Esophagus squamous epithelium (tissue), 5 donors: ENCODE measurements around the gene FGR. TPM values are rescaled to one million over a fixed set of nuclear protein-coding genes. Genes with fewer than 3 reads are reported as not detected.

Experiments
- DNase-seq: peaks from one replicate; lab custom pipeline; 2025; lab: John Stamatoyannopoulos, UW
- H3K27ac ChIP-seq, 4 donors: fragments of 200-600 bp; sonication (generic); one replicate each; pipeline ENCODE4 v1.5.1; 2016 to 2019; ENCODE audit warnings: mild to moderate bottlenecking in 1 of 4
- H3K27me3 ChIP-seq, 4 donors: fragments of 200-600 bp; sonication (generic); 1 replicate in 3 of 4; 2 replicates in 1 of 4; pipeline versions ENCODE4 v1.5.1 to v1.6.0; 2017 to 2021; ENCODE audit warnings: antibody characterized with exemption in 1 of 4
- H3K36me3 ChIP-seq, 3 donors: fragments of 200-600 bp; sonication (generic); one replicate each; pipeline ENCODE4 v1.5.1; 2016 to 2019
- H3K4me1 ChIP-seq, 3 donors: fragments of 200-600 bp; sonication (generic); one replicate each; pipeline ENCODE4 v1.5.1; 2017 to 2019
- H3K4me3 ChIP-seq, 4 donors: fragments of 200-600 bp; sonication (generic); 1 replicate in 3 of 4; 2 replicates in 1 of 4; pipeline ENCODE4 v1.5.1; 2016 to 2019; ENCODE audit warnings: mild to moderate bottlenecking in 2 of 4, moderate library complexity in 1 of 4
- H3K9me3 ChIP-seq, 3 donors: fragments of 200-600 bp; sonication (generic); one replicate each; pipeline ENCODE4 v1.5.1; 2016 to 2019
- CTCF ChIP-seq, 6 experiments: fragments of 450-650 bp in 4 of 6; fragments of 200-600 bp in 2 of 6; sonication (generic) in 2 of 6; IDR thresholded peaks; one replicate each; pipeline ENCODE4 v1.5.1; 2016 to 2019; ENCODE audit warnings: antibody characterized with exemption in 6 of 6, mild to moderate bottlenecking in 4 of 6, moderate library complexity in 4 of 6
- POLR2A ChIP-seq, 4 donors: fragments of 450-650 bp; IDR thresholded peaks; one replicate each; pipeline ENCODE4 v1.6.1; 2017; ENCODE audit warnings: antibody characterized with exemption in 4 of 4, mild to moderate bottlenecking in 4 of 4, moderate library complexity in 3 of 4
- WGBS, 2 donors: methylation state at CpG; one replicate each; pipeline ENCODE4 v1.1.5; 2018; 5-methylcytosine and 5-hydroxymethylcytosine counted together
- intact Hi-C: fragments of 100-400 bp; cut with DNase I; formaldehyde crosslinking; loops from one replicate; pipeline ENCODE4 v1.15.0; 2022
- total RNA-seq, 4 donors: library from RNA; depleted of rRNA; stranded (reverse); fragments of >200 nt; gene quantifications; one replicate each; pipeline ENCODE4 v1.1.0, GENCODE V29; 2016
- donor health status: DM: yes; HTN: yes; CAD: no.

Gene FGR
- total RNA-seq, 4 donors from 2014 or later: 1.2 to 12.4 (median 7.5) TPM

DNA sequence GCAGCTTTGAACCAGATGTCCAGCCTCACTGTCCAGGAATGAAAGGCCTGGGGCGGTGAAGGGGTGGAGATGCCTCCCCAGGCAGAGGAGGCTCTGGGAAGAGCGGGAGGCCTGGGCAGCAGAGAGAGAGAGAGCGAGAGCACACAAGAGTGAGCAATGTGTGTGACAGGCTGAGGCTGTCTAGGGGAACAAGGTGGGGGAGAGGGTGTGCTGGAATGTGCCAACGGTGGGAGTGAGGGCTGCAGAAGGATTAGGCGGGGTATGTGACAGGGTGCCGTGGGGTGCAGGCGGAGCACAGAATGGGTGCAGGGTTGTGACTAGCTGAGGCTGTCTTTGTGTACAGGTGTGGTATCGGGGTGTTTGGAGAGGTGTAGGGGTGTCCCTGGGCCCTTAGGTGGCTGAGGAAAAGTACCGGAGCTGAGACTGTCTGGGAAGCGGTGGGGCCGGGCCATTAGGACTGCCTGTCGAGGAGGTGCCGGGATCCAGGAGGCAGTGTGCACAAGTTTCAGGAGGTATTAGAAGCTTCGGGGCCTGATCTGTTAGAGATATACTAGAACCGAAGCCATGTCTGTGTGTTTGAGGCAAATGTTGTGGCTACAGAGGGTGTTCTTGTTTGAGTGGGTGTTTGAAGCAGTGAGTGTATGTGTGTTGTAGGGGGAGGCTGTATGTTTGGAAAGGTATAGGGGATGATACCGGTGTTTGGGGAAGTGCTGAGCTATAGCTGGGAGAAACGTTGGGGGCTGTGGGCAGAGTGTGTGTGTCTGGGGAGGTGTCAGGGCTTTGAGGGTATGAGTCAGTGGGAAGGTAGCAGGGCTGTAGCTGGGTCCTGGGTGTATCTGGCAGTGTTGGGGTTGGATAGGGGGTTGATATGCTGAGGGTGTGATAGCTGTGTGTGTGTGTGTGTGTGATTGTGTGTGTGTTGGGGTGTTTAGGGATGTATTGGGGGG, 40.1 kb downstream of the FGR start:
- no peaks in the 10 kb centered on the region for H3K27me3 ChIP-seq
- intact Hi-C loops: no loop called here
- 66 to 68% methylated on average over 16 to 17 of the region's 17 CpGs for WGBS, 2 donors
- TF ChIP-seq POLR2A (IDR thresholded peaks at IDR 0.05): no peak
- DNase-seq: no peak
- H3K27ac ChIP-seq: peak overlapping the region; percentile 26 to 99 (median 87)
- H3K4me1 ChIP-seq: peaks cover 80 to 100% (median 96%) of the 10 kb centered on the region in 3 donors
- H3K9me3 ChIP-seq: no peaks in the 10 kb centered on the region
- H3K36me3 ChIP-seq: peaks cover 0 to 60% (median 0%) of the 10 kb centered on the region in 3 donors
- peak overlapping the region in 1 of 4 donors; percentile 22 for H3K4me3 ChIP-seq

DNA sequence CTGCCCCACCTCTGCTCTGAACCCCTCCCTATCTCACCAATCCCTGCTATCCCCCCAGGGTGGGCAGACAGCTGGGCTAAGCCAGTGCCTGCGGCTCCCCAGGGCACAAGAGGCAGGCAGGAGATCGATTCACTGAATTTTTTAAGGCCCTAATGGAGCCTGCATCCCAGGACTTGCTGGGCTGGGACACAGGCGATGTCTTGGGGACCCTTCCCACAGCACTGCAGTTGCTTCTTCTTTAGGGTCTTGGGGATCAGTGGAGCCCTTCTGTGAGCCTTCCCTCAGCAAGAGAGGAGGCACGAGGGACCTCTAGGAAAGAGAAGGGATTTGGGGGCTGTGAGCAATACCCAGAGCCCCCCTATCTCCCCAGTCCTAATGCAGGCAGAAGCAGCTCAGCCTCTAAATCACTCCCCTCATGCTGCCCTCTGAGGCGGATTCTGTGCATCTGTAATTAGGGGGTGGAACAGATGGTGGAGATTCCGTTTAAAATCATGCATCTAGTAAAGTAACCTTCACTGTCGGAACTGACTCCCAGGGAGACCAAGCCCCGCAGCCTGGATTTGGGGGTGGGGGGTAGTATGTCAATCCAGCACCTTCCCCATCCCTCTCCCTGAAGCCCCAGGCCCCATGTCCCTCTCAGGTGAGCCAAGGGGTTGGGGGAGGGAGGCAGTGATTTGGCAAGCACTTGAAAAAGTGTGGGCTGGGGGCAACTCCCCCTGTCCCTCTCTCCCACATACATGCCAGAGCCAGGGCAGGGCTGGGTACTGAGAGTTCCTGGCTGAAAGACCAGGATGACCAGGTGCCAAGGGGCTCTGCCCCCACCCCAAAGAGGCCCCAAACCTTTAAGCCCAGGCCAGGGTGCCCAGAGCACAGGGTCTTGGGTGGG, 41.1 kb downstream of the FGR start:
- Histone ChIP-seq H3K27me3 (no peaks in the 10 kb centered on the region), H3K36me3 (peaks cover 0 to 69% (median 0%) of the 10 kb centered on the region in 3 donors), H3K4me1 (peaks cover 78 to 100% (median 96%) of the 10 kb centered on the region in 3 donors), H3K4me3 (no peak overlapping the region), H3K9me3 (no peaks in the 10 kb centered on the region), H3K27ac (peak overlapping the region; percentile 26 to 99 (median 92))
- TF ChIP-seq CTCF (IDR thresholded peaks at IDR 0.05): no peak
- no peak for DNase-seq
- intact Hi-C loops: no loop called here
- 53 to 58% methylated on average over 5 of the region's 8 CpGs for WGBS, 2 donors

DNA sequence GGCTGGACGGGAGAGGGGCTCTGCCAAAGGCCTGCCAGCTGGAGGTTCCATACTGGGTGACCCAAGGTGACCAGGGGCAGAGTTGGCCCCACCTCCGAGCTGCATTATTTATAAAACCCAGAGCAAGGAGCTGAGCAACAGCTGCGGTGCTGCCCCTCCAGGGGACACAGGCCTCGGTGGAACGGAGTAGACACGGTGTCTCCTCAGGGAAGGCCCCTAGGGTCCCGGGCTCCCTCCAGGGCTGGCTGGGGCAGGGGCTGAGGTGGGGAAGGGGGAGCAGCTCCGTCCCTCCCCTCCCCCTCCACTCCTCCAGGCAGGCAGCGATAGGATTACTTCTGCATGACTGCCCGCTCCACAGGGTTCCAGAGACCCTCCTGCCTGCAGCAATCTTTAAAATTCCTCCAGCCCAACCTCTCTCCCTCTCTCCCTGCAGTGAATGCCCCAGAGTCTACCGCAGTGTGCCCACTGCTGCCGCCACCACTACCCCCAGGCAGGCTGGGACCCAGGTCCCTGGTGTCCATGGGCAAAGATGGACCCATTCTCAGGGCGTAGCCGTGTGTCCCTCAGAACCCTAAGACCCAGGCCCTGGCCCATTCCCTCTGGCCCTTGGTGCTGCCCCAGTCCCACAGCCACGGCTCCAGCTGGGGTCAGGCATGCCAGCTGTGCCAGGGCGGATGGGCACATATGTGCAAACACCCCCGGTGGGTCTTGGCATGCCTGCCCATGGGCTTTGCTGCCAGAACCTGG, 41.9 kb downstream of the FGR start:
- Histone ChIP-seq H3K4me3 (no peak overlapping the region), H3K36me3 (peaks cover 0 to 74% (median 0%) of the 10 kb centered on the region in 3 donors), H3K9me3 (no peaks in the 10 kb centered on the region), H3K4me1 (peaks cover 70 to 100% (median 91%) of the 10 kb centered on the region in 3 donors), H3K27ac (peak overlapping the region; percentile 8 to 99 (median 92)), H3K27me3 (no peaks in the 10 kb centered on the region)
- TF ChIP-seq CTCF (IDR thresholded peaks at IDR 0.05) (no peak), POLR2A (IDR thresholded peaks at IDR 0.05) (no peak)
- 72 to 76% methylated on average over 11 to 15 of the region's 17 CpGs for WGBS, 2 donors
- intact Hi-C loops: no loop called here
- no peak for DNase-seq

- TF ChIP-seq CTCF (IDR thresholded peaks at IDR 0.05) (no peak), POLR2A (IDR thresholded peaks at IDR 0.05) (no peak)
- intact Hi-C loops: no loop called here
- no peak for DNase-seq
- Histone ChIP-seq H3K4me1 (peaks cover 64 to 100% (median 87%) of the 10 kb centered on the region in 3 donors), H3K36me3 (peaks cover 0 to 76% (median 0%) of the 10 kb centered on the region in 3 donors), H3K27ac (peak overlapping the region; percentile 0 to 99 (median 92)), H3K4me3 (no peak overlapping the region), H3K9me3 (no peaks in the 10 kb centered on the region), H3K27me3 (no peaks in the 10 kb centered on the region)
- 65 to 88% methylated on average over 4 to 17 of the region's 22 CpGs for WGBS, 2 donors
These were observed 42.6 kb downstream of the FGR start for GRCh38 chr1:27592232-27592930.
